HEK293T (cell line): ENCODE measurements around the gene TFEC.

Experiments
- BHLHE40 ChIP-seq: fragments of 450-650 bp; IDR thresholded peaks from 2 replicates; pipeline ENCODE4 v1.6.1; 2016; ENCODE audit warnings: mild to moderate bottlenecking, moderate library complexity, borderline replicate concordance
- ELF4 ChIP-seq: fragments of 450-650 bp; IDR thresholded peaks from 2 replicates; pipeline ENCODE4 v1.6.1; 2017; ENCODE audit warnings: antibody characterized with exemption
- FOXA1 ChIP-seq: fragments of 450-650 bp; IDR thresholded peaks from 2 replicates; pipeline ENCODE4 v1.6.1; 2016; ENCODE audit warnings: mild to moderate bottlenecking
- FOXK2 ChIP-seq: fragments of 450-650 bp; IDR thresholded peaks from 2 replicates; pipeline ENCODE4 v1.6.1; 2016; ENCODE audit warnings: mild to moderate bottlenecking
- FOXM1 ChIP-seq: fragments of 450-650 bp; IDR thresholded peaks from 2 replicates; pipeline ENCODE4 v1.6.1; 2017; ENCODE audit warnings: mild to moderate bottlenecking, borderline replicate concordance
- NFRKB ChIP-seq: fragments of 450-650 bp; IDR thresholded peaks from 2 replicates; pipeline ENCODE4 v1.6.1; 2016; ENCODE audit warnings: mild to moderate bottlenecking, moderate library complexity
- SP1 ChIP-seq: fragments of 450-650 bp; IDR thresholded peaks from 2 replicates; pipeline ENCODE4 v1.6.1; 2017
- SUZ12 ChIP-seq: fragments of 450-650 bp; IDR thresholded peaks from 2 replicates; pipeline ENCODE4 v1.6.1; 2016; ENCODE audit warnings: mild to moderate bottlenecking
- ZNF384 ChIP-seq: fragments of 450-650 bp; IDR thresholded peaks from 2 replicates; pipeline ENCODE4 v1.6.1; 2016

GRCh38 chr7:116045532-116045931 lies 15.0 kb upstream of the TFEC start:
- no peak for TF ChIP-seq FOXK2
- no peak for TF ChIP-seq SP1
- TF ChIP-seq SUZ12, result no peak
- no peak for TF ChIP-seq FOXA1
- no peak for TF ChIP-seq ZNF384
- no peak for TF ChIP-seq FOXM1
- no peak for TF ChIP-seq NFRKB
- no peak for TF ChIP-seq ELF4
- TF ChIP-seq BHLHE40, result no peak
